IMR-90 (cell line): ENCODE measurements around the gene SHISAL1.

ENCODE experiments used
- CEBPB ChIP-seq: IDR thresholded peaks from 2 replicates; pipeline ENCODE4 v1.6.1; 2012; ENCODE audit warnings: low read depth, low read length, improper control_type of control experiment
- CTCF ChIP-seq: conservative IDR thresholded peaks from 2 replicates; pipeline ENCODE4 v1.5.1; 2012; ENCODE audit warnings: mild to moderate bottlenecking, low read depth, low read length, improper control_type of control experiment
- ELK1 ChIP-seq: fragments of 150-350 bp; IDR thresholded peaks from 2 replicates; pipeline ENCODE4 v1.6.1; 2016; ENCODE audit warnings: low read depth, mild to moderate bottlenecking, low read length, moderate library complexity, borderline replicate concordance
- MAFK ChIP-seq: IDR thresholded peaks from 2 replicates; pipeline ENCODE4 v1.6.1; 2012; ENCODE audit warnings: low read depth, low read length, improper control_type of control experiment
- MAZ ChIP-seq: IDR thresholded peaks from 2 replicates; pipeline ENCODE4 v1.6.1; 2012; ENCODE audit warnings: low read depth, mild to moderate bottlenecking, low read length, improper control_type of control experiment, moderate library complexity, borderline replicate concordance
- MXI1 ChIP-seq: IDR thresholded peaks from 2 replicates; pipeline ENCODE4 v1.6.1; 2012; ENCODE audit warnings: low read depth, mild to moderate bottlenecking, low read length, moderate library complexity, borderline replicate concordance
- POLR2A ChIP-seq: IDR thresholded peaks from 2 replicates; pipeline ENCODE4 v1.6.1; 2012; ENCODE audit warnings: mild to moderate bottlenecking, low read depth, low read length
- RFX5 ChIP-seq: IDR thresholded peaks from 2 replicates; pipeline ENCODE4 v1.8.0; 2012; ENCODE audit warnings: low read depth, mild to moderate bottlenecking, low read length, moderate library complexity
- USF2 ChIP-seq: fragments of 150-350 bp; IDR thresholded peaks from 2 replicates; pipeline ENCODE4 v1.6.1; 2017; ENCODE audit warnings: mild to moderate bottlenecking, antibody characterized with exemption, low read length, low read depth

- TF ChIP-seq CTCF (no peak), ELK1 (no peak), MAZ (no peak), POLR2A (no peak), RFX5 (no peak), MXI1 (no peak), USF2 (no peak), MAFK (no peak), CEBPB (no peak)
Measured at GRCh38 chr22:44256085-44256484, 56.7 kb downstream of the SHISAL1 start.
